Amygdala (tissue), 56 donors: ENCODE data around the gene TSACC.
A peak's percentile ranks its signal among the peaks of the same experiment; 100 is the strongest.

Experiments
- DNase-seq, 56 donors: peaks; one replicate each; lab custom pipeline; 2025; lab: John Stamatoyannopoulos, UW

Gene TSACC

GRCh38 chr1:156372265-156372586, 33.9 kb downstream of the TSACC start:
- no peak for DNase-seq

GRCh38 chr1:156372876-156373275, 34.5 kb downstream of the TSACC start:
- DNase-seq, result no peak

DNA sequence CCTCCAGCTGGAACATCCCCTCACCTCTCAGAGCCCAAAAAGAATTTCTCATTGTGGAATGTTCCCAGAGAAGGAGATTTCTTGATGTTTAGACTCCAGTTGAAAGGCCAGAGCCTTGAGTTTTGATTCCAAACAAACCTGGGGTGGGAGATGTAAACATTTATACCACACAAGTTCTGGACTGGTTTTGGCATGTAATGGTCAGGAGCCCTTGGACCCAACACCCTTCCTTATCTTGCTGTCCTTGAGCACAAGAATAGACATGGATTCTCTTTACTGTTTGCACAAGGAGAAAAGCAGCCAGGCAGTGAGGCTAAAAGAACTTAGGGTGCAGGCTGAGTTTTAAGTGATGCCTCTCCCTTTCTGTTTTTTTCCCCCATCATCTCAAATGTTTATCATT, 35.2 kb downstream of the TSACC start:
- no peak for DNase-seq

- DNase-seq, result no peak
Measured at GRCh38 chr1:156376146-156376545, 37.8 kb downstream of the TSACC start.

- DNase-seq, result no peak
Measured at GRCh38 chr1:156376958-156377919, 38.9 kb downstream of the TSACC start.

DNA sequence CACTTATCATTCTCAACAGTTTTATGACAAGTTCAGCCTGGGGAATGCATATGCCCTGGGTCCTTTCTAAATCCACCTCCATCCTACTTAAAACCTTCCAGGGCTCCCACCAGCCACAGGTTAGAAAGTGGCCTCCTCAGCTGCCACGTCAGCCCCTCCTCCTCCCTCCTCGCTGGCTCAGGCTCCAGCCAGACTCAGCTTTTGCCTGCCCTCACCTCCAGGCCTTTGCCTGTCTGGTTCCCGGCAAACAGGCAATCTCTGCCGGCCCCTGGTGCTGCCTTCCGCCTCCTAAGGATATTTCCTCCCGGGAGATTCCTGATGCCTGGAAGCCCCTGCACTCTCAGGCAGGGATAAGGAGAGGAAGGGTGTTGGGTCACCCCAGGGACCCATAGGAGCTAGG, 40.2 kb downstream of the TSACC start:
- no peak for DNase-seq

- no peak for DNase-seq
Measured at GRCh38 chr1:156379420-156380165, 41.3 kb downstream of the TSACC start.

GRCh38 chr1:156382561-156382960, 44.2 kb downstream of the TSACC start:
- DNase-seq, result no peak

DNA sequence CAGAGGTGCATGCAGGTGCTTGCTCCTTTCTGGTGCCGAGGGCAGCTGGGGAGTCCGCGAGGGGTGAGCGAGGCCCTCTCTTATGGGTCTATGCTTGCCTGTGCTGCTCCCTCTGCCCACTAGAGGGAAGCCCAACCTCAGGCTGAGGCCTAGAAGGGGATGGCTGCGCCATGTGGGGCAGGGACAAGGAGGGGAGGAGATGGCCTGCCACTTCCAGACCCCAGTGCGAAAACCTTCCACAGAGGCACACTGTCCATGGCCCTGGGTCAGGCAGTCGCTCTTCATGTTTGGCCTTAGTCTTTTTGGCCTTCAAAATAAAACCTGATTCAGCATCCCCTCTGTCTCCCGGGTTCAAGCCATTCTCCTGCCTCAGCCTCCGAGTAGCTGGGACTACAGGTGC, 44.7 kb downstream of the TSACC start:
- DNase-seq, result peak in 51 of 56 donors; percentile 24 to 80 (median 57)

GRCh38 chr1:156384007-156384406, 45.7 kb downstream of the TSACC start:
- DNase-seq, result no peak

DNA sequence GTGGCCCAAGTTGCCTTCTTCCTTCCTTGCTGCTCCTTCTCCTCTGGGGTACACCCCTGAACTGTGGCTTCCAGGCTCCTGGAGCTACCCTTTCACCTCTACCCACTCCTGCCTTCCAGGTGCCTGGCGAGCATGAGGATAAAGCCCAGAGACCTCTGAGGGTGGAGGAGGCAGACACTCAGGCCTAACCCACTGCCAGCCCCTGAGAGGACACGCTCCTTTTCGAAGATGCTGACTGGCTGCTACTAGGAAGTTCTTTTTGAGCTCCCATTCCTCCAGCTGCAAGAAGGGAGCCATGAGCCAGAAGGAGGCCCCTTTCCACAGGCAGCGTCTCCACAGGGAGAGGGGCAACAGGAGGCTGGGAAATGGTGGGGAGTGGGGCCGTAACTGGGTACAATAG, 46.3 kb downstream of the TSACC start:
- DNase-seq, result no peak

GRCh38 chr1:156385534-156386031, 47.3 kb downstream of the TSACC start:
- DNase-seq, result peak in 53 of 56 donors; percentile 27 to 90 (median 61)

- no peak for DNase-seq
Measured at GRCh38 chr1:156386134-156386901, 48.0 kb downstream of the TSACC start.

DNA sequence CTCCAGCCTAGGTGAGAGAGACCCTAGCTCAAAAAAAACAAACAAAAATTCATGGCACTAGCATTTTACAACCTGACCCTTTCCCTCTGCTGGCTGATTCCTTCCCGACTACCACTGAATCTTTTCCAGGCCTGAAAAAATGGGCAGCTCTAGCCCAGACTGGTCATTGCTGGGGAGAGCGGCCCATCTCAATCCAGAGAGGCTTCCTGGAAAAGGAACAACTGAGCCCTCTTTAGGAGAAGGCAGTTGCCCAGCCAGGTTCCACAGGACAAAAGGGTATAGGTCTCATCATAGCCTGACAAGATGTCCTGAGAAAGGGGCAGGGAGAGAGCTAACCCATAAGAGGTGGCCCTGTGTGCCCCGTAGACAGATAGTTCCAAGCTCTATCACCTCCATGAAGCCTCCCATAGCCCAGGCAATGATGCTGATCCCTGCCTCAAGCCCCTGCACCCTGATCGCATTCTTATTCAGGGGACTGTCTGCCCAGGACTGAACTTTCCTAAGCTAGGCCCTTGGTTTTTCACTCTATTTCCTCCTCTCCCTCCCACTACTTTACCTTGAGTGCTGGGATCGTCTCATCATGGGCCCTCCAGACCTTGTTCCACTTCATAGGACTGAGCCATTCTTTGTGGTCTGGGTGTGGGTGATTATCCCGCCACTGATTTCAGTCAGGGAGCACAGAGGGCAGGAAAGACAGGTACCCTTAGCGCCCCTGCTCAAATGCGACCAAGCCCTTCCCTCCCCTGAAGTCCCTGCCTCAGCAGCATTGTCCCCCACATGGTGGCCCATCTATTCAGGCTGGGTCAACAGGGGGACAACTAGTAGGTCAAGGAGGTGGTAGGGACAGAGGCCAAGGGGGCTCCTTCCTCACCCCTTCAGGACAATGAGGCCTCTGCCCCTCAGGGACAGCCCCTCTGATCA, 48.9 kb downstream of the TSACC start:
- no peak for DNase-seq

DNA sequence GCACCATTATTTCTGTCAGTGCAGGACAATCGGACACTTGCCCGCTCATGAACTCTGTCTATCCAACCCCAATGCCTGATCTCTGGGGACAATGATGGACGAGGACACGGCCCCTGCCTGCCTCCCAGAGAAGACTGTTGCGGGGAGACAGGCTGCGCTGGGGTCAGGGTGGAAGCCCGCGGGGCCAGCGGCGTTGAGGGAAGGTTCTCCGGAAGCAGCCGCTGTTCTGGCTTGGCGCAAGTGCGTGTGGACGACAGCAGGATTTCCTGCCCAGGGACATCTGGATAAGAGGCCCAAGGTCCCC, 49.5 kb downstream of the TSACC start:
- DNase-seq, result peak in 2 of 56 donors; percentile 66 to 72

- DNase-seq, result peak in 55 of 56 donors; percentile 50 to 97 (median 89)
Measured at GRCh38 chr1:156388174-156389137, 50.1 kb downstream of the TSACC start.

DNA sequence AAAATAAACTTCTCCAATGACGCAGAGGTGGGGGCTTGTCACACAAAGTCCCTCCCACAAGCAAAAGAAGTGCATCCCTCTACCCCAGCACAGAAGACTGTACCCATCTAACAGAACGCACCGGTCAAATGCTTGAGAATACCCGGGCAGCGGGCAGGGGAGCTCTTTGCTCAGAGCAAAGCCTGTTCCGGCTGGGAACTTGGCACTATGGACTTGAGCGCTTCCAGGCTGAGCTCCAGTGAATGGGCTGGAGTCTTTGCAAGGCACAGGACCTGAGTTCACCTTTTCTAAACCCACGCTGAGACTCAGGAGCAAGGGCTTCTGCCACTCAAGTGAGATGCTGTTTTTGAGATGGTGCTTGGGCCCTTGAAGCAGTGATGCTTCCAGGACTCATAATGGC, 51.0 kb downstream of the TSACC start:
- DNase-seq, result peak in 21 of 56 donors; percentile 7 to 71 (median 33)
